Neuronal stem cell (in vitro differentiated cells): Measurements from ENCODE around the gene EGFL8.

Experiments used
- DNase-seq: peaks from one replicate; pipeline ENCODE4 v3.0.0-alpha.2; 2013; ENCODE audit warnings: low spot score
- H2AFZ ChIP-seq: one replicate; pipeline ENCODE4 v1.6.1; 2013; ENCODE audit warnings: mild to moderate bottlenecking, low read length, inconsistent platforms
- H2AK5ac ChIP-seq: 2 replicates; pipeline ENCODE4 v1.6.1; 2013; ENCODE audit warnings: low read depth, mild to moderate bottlenecking, inconsistent platforms, low read length, moderate library complexity, mixed read lengths
- H2BK120ac ChIP-seq: 2 replicates; pipeline ENCODE4 v1.6.1; 2013; ENCODE audit warnings: low read depth, mild to moderate bottlenecking, inconsistent platforms, low read length, moderate library complexity, mixed read lengths
- H2BK12ac ChIP-seq: one replicate; pipeline ENCODE4 v1.6.1; 2013; ENCODE audit warnings: low read length, inconsistent platforms
- H2BK15ac ChIP-seq: 2 replicates; pipeline ENCODE4 v1.6.1; 2013; ENCODE audit warnings: mild to moderate bottlenecking, low read length, inconsistent platforms, mixed read lengths
- H2BK5ac ChIP-seq: one replicate; pipeline ENCODE4 v1.6.1; 2013; ENCODE audit warnings: inconsistent platforms, mild to moderate bottlenecking, low read length, moderate library complexity
- H3K14ac ChIP-seq: one replicate; pipeline ENCODE4 v1.6.1; 2013; ENCODE audit warnings: low read length, inconsistent platforms
- H3K18ac ChIP-seq: 2 replicates; pipeline ENCODE4 v1.6.1; 2013; ENCODE audit warnings: low read length, inconsistent platforms
- H3K23ac ChIP-seq: 2 replicates; pipeline ENCODE4 v1.6.1; 2013; ENCODE audit warnings: low read depth, mild to moderate bottlenecking, mixed read lengths, low read length, inconsistent platforms; ENCODE audit not compliant: poor library complexity
- H3K27ac ChIP-seq: replicated peaks from 3 replicates; pipeline ENCODE4 v1.5.1; 2013; ENCODE audit warnings: low read length, inconsistent platforms
- H3K27me3 ChIP-seq, 3 experiments: 2 replicates each; pipeline ENCODE4 v1.6.1; 2013; ENCODE audit warnings: low read length in 3 of 3, mild to moderate bottlenecking in 2 of 3, inconsistent platforms in 1 of 3, low read depth in 1 of 3, mixed read lengths in 1 of 3, moderate library complexity in 1 of 3; ENCODE audit not compliant: control insufficient read depth in 3 of 3, insufficient read depth in 3 of 3
- H3K36me3 ChIP-seq, 2 donors: replicated peaks in 1 of 2; 2 replicates each; pipeline ENCODE4 v1.6.1; 2013; ENCODE audit warnings: low read length in 2 of 2; ENCODE audit not compliant: control insufficient read depth in 2 of 2, insufficient read depth in 2 of 2
- H3K4ac ChIP-seq: 2 replicates; pipeline ENCODE4 v1.6.1; 2013; ENCODE audit warnings: inconsistent platforms, mild to moderate bottlenecking, low read length, moderate library complexity
- H3K4me1 ChIP-seq, 2 donors: 1 replicate in 1 of 2; 2 replicates in 1 of 2; pipeline ENCODE4 v1.6.1; 2013; ENCODE audit warnings: low read length in 2 of 2, low read depth in 1 of 2; ENCODE audit not compliant: control insufficient read depth in 2 of 2, insufficient read depth in 1 of 2
- H3K4me2 ChIP-seq: one replicate; pipeline ENCODE4 v1.6.1; 2013; ENCODE audit warnings: mild to moderate bottlenecking, low read length, inconsistent platforms; ENCODE audit not compliant: insufficient read depth, poor library complexity, severe bottlenecking
- H3K4me3 ChIP-seq, 2 donors: 2 replicates each; pipeline ENCODE4 v1.5.1; 2013; ENCODE audit warnings: low read length in 2 of 2, mild to moderate bottlenecking in 2 of 2, inconsistent platforms in 1 of 2, moderate library complexity in 1 of 2
- H3K79me1 ChIP-seq: one replicate; pipeline ENCODE4 v1.6.1; 2013; ENCODE audit warnings: low read depth, mild to moderate bottlenecking, inconsistent platforms, low read length, moderate library complexity
- H3K9ac ChIP-seq: one replicate; pipeline ENCODE4 v1.6.1; 2013; ENCODE audit warnings: mild to moderate bottlenecking, low read depth, low read length, inconsistent platforms; ENCODE audit not compliant: poor library complexity
- H3K9me3 ChIP-seq, 2 donors: replicated peaks in 1 of 2; 2 replicates each; pipeline versions ENCODE3 to v1.6.1; 2013; ENCODE audit warnings: low read length in 2 of 2, mild to moderate bottlenecking in 2 of 2, inconsistent platforms in 1 of 2, low read depth in 1 of 2, mixed read lengths in 1 of 2, moderate library complexity in 1 of 2; ENCODE audit not compliant: control insufficient read depth in 2 of 2, insufficient read depth in 1 of 2
- H4K8ac ChIP-seq: one replicate; pipeline ENCODE4 v1.6.1; 2013; ENCODE audit warnings: low read depth, mild to moderate bottlenecking, inconsistent platforms, low read length, moderate library complexity
- H4K91ac ChIP-seq: one replicate; pipeline ENCODE4 v1.6.1; 2013; ENCODE audit warnings: low read length, low read depth, mild to moderate bottlenecking, inconsistent platforms; ENCODE audit not compliant: poor library complexity
- WGBS, 2 donors: extraction: QIAGEN DNeasy Blood & Tissue Kit; methylation state at CpG; one replicate each; pipeline ENCODE4 v1.1.7; 2013; ENCODE audit warnings: missing lambda C conversion rate in 2 of 2, mixed read lengths in 1 of 2; ENCODE audit not compliant: insufficient read length in 2 of 2, insufficient replicate concordance in 1 of 2; ENCODE audit errors: extremely low coverage in 2 of 2; 5-methylcytosine and 5-hydroxymethylcytosine counted together

The EGFL8 gene

DNA sequence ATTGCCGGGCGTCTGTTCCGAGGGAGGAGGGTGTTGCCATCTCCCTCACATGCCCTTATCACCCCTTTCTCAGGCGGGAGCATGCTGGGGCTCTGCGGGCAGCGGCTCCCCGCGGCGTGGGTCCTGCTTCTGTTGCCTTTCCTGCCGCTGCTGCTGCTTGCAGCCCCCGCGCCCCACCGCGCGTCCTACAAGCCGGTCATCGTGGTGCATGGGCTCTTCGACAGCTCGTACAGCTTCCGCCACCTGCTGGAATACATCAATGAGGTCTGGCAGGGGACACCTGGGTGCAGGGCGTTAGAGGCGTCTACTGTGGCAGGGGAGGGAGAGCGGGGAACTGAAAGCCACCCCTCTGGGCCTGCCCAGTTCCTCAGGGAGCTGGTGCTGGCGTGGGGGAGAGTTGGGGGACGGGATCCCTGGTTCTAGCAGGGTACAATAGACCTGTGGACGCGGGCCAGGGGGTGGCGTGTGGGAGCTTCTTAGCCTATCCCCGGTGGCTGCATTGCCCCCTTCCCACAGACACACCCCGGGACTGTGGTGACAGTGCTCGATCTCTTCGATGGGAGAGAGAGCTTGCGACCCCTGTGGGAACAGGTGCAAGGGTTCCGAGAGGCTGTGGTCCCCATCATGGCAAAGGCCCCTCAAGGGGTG lies 9.8 kb upstream of the EGFL8 start:
- Histone ChIP-seq H3K79me1 (peaks cover 19% of the 10 kb centered on the region), H3K4me1 (peaks cover 15 to 26% of the 10 kb centered on the region in 2 donors), H2BK5ac (peak overlapping the region; percentile 90), H2BK120ac (peak overlapping the region; percentile 62), H3K4ac (peak overlapping the region; percentile 26), H2AK5ac (peak overlapping the region; percentile 88), H2BK12ac (no peak overlapping the region), H2BK15ac (peak overlapping the region; percentile 55), H4K91ac (no peak overlapping the region), H4K8ac (no peak overlapping the region), H3K23ac (peak overlapping the region; percentile 87), H3K4me2 (peak overlapping the region; percentile 87), H3K27me3 (peaks cover 0 to 24% (median 0%) of the 10 kb centered on the region in 3 experiments), H3K9me3 (no peaks in the 10 kb centered on the region), H3K27ac (peak overlapping the region; percentile 89), H3K9ac (peak overlapping the region; percentile 95), H3K14ac (peak overlapping the region; percentile 86), H3K18ac (peak overlapping the region; percentile 94), H2AFZ (peak overlapping the region; percentile 76), H3K36me3 (peaks cover 25 to 44% of the 10 kb centered on the region in 2 donors), H3K4me3 (peak overlapping the region; percentile 60 to 97)
- WGBS, 2 donors = no CpG with 5 or more reads among the region's 34 CpGs
- DNase-seq = no peak

DNA sequence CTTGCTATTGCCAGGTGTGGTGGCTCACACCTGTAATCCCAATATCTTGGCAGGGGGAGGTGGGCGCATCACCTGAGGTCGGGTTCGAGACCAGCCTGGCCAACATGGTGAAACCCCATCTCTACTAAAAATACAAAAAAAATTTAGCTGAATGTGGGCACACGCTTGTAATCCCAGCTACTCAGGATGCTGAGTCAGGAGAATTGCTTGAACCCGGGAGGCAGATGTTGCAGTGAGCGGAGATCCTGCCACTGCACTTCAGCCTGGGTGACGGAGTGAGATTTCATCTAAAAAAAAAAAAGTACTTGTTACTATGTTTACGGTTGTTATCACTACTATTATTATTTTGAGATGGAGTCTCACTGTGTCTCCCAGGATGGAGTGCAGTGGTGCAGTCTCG lies 7.5 kb upstream of the EGFL8 start:
- Histone ChIP-seq H2AFZ (no peak overlapping the region), H3K4me1 (peaks cover 15 to 16% of the 10 kb centered on the region in 2 donors), H3K23ac (no peak overlapping the region), H3K4ac (no peak overlapping the region), H3K9me3 (no peaks in the 10 kb centered on the region), H3K27me3 (peaks cover 0 to 6% (median 0%) of the 10 kb centered on the region in 3 experiments), H3K18ac (no peak overlapping the region), H2BK15ac (no peak overlapping the region), H3K4me2 (no peak overlapping the region), H4K8ac (no peak overlapping the region), H3K9ac (no peak overlapping the region), H2BK12ac (no peak overlapping the region), H3K36me3 (peaks cover 25 to 48% of the 10 kb centered on the region in 2 donors), H2BK5ac (no peak overlapping the region), H2AK5ac (no peak overlapping the region), H3K27ac (no peak overlapping the region), H3K14ac (no peak overlapping the region), H4K91ac (no peak overlapping the region), H3K4me3 (no peak overlapping the region), H2BK120ac (no peak overlapping the region), H3K79me1 (peaks cover 19% of the 10 kb centered on the region)
- DNase-seq = no peak
- no CpG with 5 or more reads among the region's 9 CpGs for WGBS, 2 donors

DNA sequence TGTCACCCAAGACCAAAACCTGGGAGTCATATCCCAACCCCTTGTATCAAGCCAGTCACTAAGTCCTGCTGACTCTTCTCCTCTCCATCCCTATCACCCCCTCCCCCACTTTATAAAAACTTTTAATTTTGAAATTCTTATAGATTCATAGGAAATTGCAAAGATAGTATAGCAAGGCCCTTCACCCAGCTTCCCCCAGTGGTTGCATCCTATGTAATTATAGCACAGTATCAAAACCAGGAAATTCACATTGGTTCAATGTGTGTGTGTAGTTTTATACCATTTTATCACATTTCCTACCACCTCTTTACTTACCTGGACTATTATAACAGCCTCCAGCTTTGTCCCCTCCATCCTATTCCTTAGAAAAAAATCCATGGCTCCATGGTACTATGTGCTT lies 6.3 kb upstream of the EGFL8 start:
- H3K4me2 ChIP-seq = no peak overlapping the region
- no peak overlapping the region for H4K91ac ChIP-seq
- H3K27ac ChIP-seq = no peak overlapping the region
- no peaks in the 10 kb centered on the region for H3K9me3 ChIP-seq
- H3K9ac ChIP-seq = no peak overlapping the region
- H3K79me1 ChIP-seq = peaks cover 19% of the 10 kb centered on the region
- H3K4me1 ChIP-seq = peaks cover 7% of the 10 kb centered on the region in 2 donors
- no peak overlapping the region for H2AK5ac ChIP-seq
- DNase-seq = no peak
- no peak overlapping the region for H3K18ac ChIP-seq
- H3K23ac ChIP-seq = no peak overlapping the region
- peaks cover 27 to 55% of the 10 kb centered on the region in 2 donors for H3K36me3 ChIP-seq
- no peak overlapping the region for H3K14ac ChIP-seq
- H2BK12ac ChIP-seq = no peak overlapping the region
- no peak overlapping the region for H2BK15ac ChIP-seq
- no peak overlapping the region for H3K4ac ChIP-seq
- no peaks in the 10 kb centered on the region for H3K27me3 ChIP-seq
- H4K8ac ChIP-seq = no peak overlapping the region
- no peak overlapping the region for H2AFZ ChIP-seq
- no peak overlapping the region for H2BK5ac ChIP-seq
- H2BK120ac ChIP-seq = no peak overlapping the region
- no peak overlapping the region for H3K4me3 ChIP-seq

DNA sequence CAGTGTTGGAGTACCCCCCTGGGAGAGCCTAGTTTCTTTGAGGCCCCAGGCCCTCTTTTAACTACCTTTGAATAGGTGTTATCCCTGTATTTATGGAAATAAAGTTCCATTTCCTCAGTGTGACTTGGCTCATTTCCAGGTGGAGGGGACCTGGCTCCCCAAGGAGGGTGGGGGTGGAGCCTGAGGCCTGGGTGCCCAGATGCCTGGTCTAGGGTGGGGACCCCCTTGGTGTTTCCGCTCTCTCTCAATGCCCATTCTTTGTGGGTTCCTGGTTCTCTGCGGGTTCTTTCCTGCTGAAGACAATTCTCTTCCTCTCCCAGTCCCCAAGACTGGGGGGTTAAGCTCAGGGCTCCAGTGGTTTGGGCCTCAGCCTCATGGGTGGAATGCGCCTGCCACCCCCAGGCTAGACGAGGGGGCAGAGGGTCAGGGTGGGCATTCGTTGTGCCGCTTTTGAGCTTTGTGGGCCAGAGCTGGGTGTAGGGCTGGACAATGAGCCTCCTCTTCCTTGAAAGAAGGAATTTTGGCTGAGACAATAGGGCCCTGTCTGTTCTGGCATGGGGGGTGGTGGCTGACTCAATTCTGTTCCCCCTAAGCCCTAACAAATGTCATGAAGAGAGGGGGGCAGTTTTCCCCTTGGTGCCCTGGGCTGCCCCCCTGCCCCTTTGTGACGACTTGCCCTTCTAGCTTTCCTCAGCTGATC lies 686 bp upstream of the EGFL8 start:
- H2BK12ac ChIP-seq = no peak overlapping the region
- H2BK5ac ChIP-seq = no peak overlapping the region
- H2AK5ac ChIP-seq = peak overlapping the region; percentile 51
- no peak overlapping the region for H3K9ac ChIP-seq
- H3K18ac ChIP-seq = peak overlapping the region; percentile 78
- WGBS, 2 donors = no CpG with 5 or more reads among the region's 7 CpGs
- peak overlapping the region; percentile 59 for H2BK15ac ChIP-seq
- H3K4me2 ChIP-seq = peak overlapping the region; percentile 43
- H3K27me3 ChIP-seq = no peaks in the 10 kb centered on the region
- no peaks in the 10 kb centered on the region for H3K9me3 ChIP-seq
- H4K91ac ChIP-seq = no peak overlapping the region
- H3K23ac ChIP-seq = no peak overlapping the region
- H3K27ac ChIP-seq = peak overlapping the region; percentile 81
- H2AFZ ChIP-seq = no peak overlapping the region
- no peak overlapping the region for H3K4ac ChIP-seq
- no peak overlapping the region for H4K8ac ChIP-seq
- peaks cover 1% of the 10 kb centered on the region for H3K79me1 ChIP-seq
- no peak for DNase-seq
- no peak overlapping the region for H3K14ac ChIP-seq
- no peak overlapping the region for H3K4me3 ChIP-seq
- peaks cover 15 to 66% of the 10 kb centered on the region in 2 donors for H3K36me3 ChIP-seq
- peaks cover 0 to 30% of the 10 kb centered on the region in 2 donors for H3K4me1 ChIP-seq
- H2BK120ac ChIP-seq = no peak overlapping the region
